IMR-90 (cell line): ENCODE measurements around the gene GIMAP4.

Experiments
- BHLHE40 ChIP-seq: fragments of 150-350 bp; IDR thresholded peaks from 2 replicates; pipeline ENCODE4 v1.6.1; 2016; ENCODE audit warnings: mild to moderate bottlenecking, low read depth, low read length
- FOS ChIP-seq: fragments of 150-350 bp; IDR thresholded peaks from 2 replicates; pipeline ENCODE4 v1.6.1; 2016; ENCODE audit warnings: low read depth, low read length
- MAZ ChIP-seq: IDR thresholded peaks from 2 replicates; pipeline ENCODE4 v1.6.1; 2012; ENCODE audit warnings: low read depth, mild to moderate bottlenecking, low read length, improper control_type of control experiment, moderate library complexity, borderline replicate concordance
- MXI1 ChIP-seq: IDR thresholded peaks from 2 replicates; pipeline ENCODE4 v1.6.1; 2012; ENCODE audit warnings: low read depth, mild to moderate bottlenecking, low read length, moderate library complexity, borderline replicate concordance
- POLR2A ChIP-seq: IDR thresholded peaks from 2 replicates; pipeline ENCODE4 v1.6.1; 2012; ENCODE audit warnings: mild to moderate bottlenecking, low read depth, low read length
- RAD21 ChIP-seq: IDR thresholded peaks from 2 replicates; pipeline ENCODE4 v1.6.1; 2012; ENCODE audit warnings: low read length, improper control_type of control experiment
- RCOR1 ChIP-seq: IDR thresholded peaks from 2 replicates; pipeline ENCODE4 v1.6.1; 2012; ENCODE audit warnings: mild to moderate bottlenecking, low read length, improper control_type of control experiment; ENCODE audit not compliant: insufficient replicate concordance
- SMC3 ChIP-seq: fragments of 150-350 bp; IDR thresholded peaks from 2 replicates; pipeline ENCODE4 v1.6.1; 2016; ENCODE audit warnings: low read depth, mild to moderate bottlenecking, antibody characterized with exemption, low read length, moderate library complexity
- TF ChIP-seq, protein P1 (sequence below): conservative IDR thresholded peaks from 2 replicates; pipeline ENCODE4 v1.5.1; 2012; ENCODE audit warnings: mild to moderate bottlenecking, low read depth, low read length, improper control_type of control experiment
- TF ChIP-seq, protein P2 (sequence below): fragments of 150-350 bp; IDR thresholded peaks from 2 replicates; pipeline ENCODE4 v1.6.1; 2017; ENCODE audit warnings: mild to moderate bottlenecking, antibody characterized with exemption, low read length, low read depth
- TF ChIP-seq, protein P3 (sequence below): fragments of 150-350 bp; IDR thresholded peaks from 2 replicates; pipeline ENCODE4 v1.6.1; 2016; ENCODE audit warnings: low read depth, mild to moderate bottlenecking, low read length, moderate library complexity, borderline replicate concordance

DNA sequence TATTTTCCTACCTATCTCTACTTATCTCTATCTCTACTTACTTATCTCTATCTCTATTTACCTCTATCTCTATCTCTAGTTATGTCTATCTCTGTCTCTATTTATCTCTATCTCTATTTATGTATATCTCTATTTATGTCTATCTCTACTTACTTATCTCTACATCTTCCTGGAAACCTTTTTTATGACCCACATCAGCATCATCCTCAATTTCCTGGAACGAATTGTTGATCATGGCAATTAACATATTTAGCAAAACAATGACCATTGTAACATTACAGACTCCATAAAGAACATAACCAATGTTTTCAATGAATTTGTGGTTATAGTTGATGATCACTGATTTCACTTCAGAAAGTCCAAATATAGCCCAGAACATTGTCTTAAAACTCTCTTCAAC, 46.7 kb downstream of the GIMAP4 start:
- TF ChIP-seq POLR2A = no peak
- TF ChIP-seq, protein P1, sequence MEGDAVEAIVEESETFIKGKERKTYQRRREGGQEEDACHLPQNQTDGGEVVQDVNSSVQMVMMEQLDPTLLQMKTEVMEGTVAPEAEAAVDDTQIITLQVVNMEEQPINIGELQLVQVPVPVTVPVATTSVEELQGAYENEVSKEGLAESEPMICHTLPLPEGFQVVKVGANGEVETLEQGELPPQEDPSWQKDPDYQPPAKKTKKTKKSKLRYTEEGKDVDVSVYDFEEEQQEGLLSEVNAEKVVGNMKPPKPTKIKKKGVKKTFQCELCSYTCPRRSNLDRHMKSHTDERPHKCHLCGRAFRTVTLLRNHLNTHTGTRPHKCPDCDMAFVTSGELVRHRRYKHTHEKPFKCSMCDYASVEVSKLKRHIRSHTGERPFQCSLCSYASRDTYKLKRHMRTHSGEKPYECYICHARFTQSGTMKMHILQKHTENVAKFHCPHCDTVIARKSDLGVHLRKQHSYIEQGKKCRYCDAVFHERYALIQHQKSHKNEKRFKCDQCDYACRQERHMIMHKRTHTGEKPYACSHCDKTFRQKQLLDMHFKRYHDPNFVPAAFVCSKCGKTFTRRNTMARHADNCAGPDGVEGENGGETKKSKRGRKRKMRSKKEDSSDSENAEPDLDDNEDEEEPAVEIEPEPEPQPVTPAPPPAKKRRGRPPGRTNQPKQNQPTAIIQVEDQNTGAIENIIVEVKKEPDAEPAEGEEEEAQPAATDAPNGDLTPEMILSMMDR = no peak
- TF ChIP-seq SMC3 = no peak
- TF ChIP-seq, protein P2, sequence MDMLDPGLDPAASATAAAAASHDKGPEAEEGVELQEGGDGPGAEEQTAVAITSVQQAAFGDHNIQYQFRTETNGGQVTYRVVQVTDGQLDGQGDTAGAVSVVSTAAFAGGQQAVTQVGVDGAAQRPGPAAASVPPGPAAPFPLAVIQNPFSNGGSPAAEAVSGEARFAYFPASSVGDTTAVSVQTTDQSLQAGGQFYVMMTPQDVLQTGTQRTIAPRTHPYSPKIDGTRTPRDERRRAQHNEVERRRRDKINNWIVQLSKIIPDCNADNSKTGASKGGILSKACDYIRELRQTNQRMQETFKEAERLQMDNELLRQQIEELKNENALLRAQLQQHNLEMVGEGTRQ = no peak
- TF ChIP-seq, protein P3, sequence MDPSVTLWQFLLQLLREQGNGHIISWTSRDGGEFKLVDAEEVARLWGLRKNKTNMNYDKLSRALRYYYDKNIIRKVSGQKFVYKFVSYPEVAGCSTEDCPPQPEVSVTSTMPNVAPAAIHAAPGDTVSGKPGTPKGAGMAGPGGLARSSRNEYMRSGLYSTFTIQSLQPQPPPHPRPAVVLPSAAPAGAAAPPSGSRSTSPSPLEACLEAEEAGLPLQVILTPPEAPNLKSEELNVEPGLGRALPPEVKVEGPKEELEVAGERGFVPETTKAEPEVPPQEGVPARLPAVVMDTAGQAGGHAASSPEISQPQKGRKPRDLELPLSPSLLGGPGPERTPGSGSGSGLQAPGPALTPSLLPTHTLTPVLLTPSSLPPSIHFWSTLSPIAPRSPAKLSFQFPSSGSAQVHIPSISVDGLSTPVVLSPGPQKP = no peak
- TF ChIP-seq BHLHE40 = no peak
- TF ChIP-seq FOS = no peak
- TF ChIP-seq RAD21 = no peak
- no peak for TF ChIP-seq MAZ
- no peak for TF ChIP-seq RCOR1
- TF ChIP-seq MXI1 = no peak
